Measurements from ENCODE around the gene CEP95. TPM values are rescaled to one million over a fixed set of nuclear protein-coding genes. Genes with fewer than 3 reads are reported as not detected.

Gene CEP95
- total RNA-seq, 4 donors from 2014 or later: 18.6 to 52.0 (median 33.2) TPM

- no peaks in the 10 kb centered on the region for H3K27me3 ChIP-seq
- H3K36me3 ChIP-seq: peaks cover 31 to 62% of the 10 kb centered on the region in 2 donors
- 38 to 40% methylated on average over 7 of the region's 7 CpGs for WGBS, 2 donors (ENCODE audit: low coverage in 1 of 2)
- ATAC-seq: no peak
- H3K4me3 ChIP-seq: no peak overlapping the region
- TF ChIP-seq EP300 (IDR thresholded peaks at IDR 0.05) (no peak), POLR2AphosphoS5 (IDR thresholded peaks at IDR 0.05) (peak; percentile 17)
- no peaks in the 10 kb centered on the region for H3K9me3 ChIP-seq
- H3K4me1 ChIP-seq: peaks cover 8 to 94% (median 23%) of the 10 kb centered on the region in 3 donors
- peak overlapping the region in 1 of 4 donors; percentile 84 for H3K27ac ChIP-seq
Observed at GRCh38 chr17:64498308-64499203, 8.2 kb upstream of the CEP95 start.

- peak; percentile 25 for TF ChIP-seq POLR2AphosphoS5 (IDR thresholded peaks at IDR 0.05)
- peak in 1 of 2 donors; percentile 8 for TF ChIP-seq POLR2A (IDR thresholded peaks at IDR 0.05)
- no peak for TF ChIP-seq CTCF (IDR thresholded peaks at IDR 0.05)
- no peak for TF ChIP-seq EP300 (IDR thresholded peaks at IDR 0.05)
- Histone ChIP-seq H3K27me3 (no peaks in the 10 kb centered on the region), H3K4me1 (peaks cover 14 to 93% (median 27%) of the 10 kb centered on the region in 3 donors), H3K4me3 (no peak overlapping the region), H3K27ac (peak overlapping the region in 1 of 4 donors; percentile 0), H3K9me3 (no peaks in the 10 kb centered on the region), H3K36me3 (peaks cover 31 to 74% of the 10 kb centered on the region in 2 donors)
- WGBS, 2 donors (ENCODE audit: low coverage in 1 of 2): 50 to 59% methylated on average over 6 of the region's 6 CpGs
- ATAC-seq: no peak
Observed at GRCh38 chr17:64499805-64500486, 6.8 kb upstream of the CEP95 start.

- H3K27ac ChIP-seq: peak overlapping the region in 1 of 4 donors; percentile 0
- no peak for TF ChIP-seq CTCF (IDR thresholded peaks at IDR 0.05)
- no peak for TF ChIP-seq EP300 (IDR thresholded peaks at IDR 0.05)
- no peak for TF ChIP-seq POLR2A (IDR thresholded peaks at IDR 0.05)
- no peak for TF ChIP-seq POLR2AphosphoS5 (IDR thresholded peaks at IDR 0.05)
- H3K4me1 ChIP-seq: peaks cover 14 to 88% (median 25%) of the 10 kb centered on the region in 3 donors
Observed at GRCh38 chr17:64500487-64500859, 6.3 kb upstream of the CEP95 start.

GRCh38 chr17:64500862-64501765, 5.7 kb upstream of the CEP95 start:
- WGBS, 2 donors (ENCODE audit: low coverage in 1 of 2): 68 to 74% methylated on average over 10 to 11 of the region's 11 CpGs
- Histone ChIP-seq H3K4me3 (no peak overlapping the region), H3K36me3 (peaks cover 31 to 74% of the 10 kb centered on the region in 2 donors), H3K27ac (peak overlapping the region in 2 of 4 donors; percentile 21 to 94), H3K9me3 (no peaks in the 10 kb centered on the region), H3K4me1 (peaks cover 14 to 81% (median 18%) of the 10 kb centered on the region in 3 donors), H3K27me3 (no peaks in the 10 kb centered on the region)
- TF ChIP-seq EP300 (IDR thresholded peaks at IDR 0.05) (no peak), POLR2AphosphoS5 (IDR thresholded peaks at IDR 0.05) (peak; percentile 17)
- ATAC-seq: no peak

More at GRCh38 chr17:64500487-64500859, 6.3 kb upstream of the CEP95 start:
- ATAC-seq: no peak
- Histone ChIP-seq H3K9me3 (no peaks in the 10 kb centered on the region), H3K36me3 (peaks cover 31 to 74% of the 10 kb centered on the region in 2 donors), H3K27me3 (no peaks in the 10 kb centered on the region), H3K4me3 (no peak overlapping the region)
- WGBS, 2 donors (ENCODE audit: low coverage in 1 of 2): 77 to 85% methylated on average over 8 of the region's 8 CpGs

- no peak for ATAC-seq
- Histone ChIP-seq H3K27ac (peak overlapping the region in 2 of 4 donors; percentile 14 to 94), H3K27me3 (no peaks in the 10 kb centered on the region), H3K36me3 (peaks cover 31 to 74% of the 10 kb centered on the region in 2 donors), H3K4me1 (peaks cover 14 to 78% (median 18%) of the 10 kb centered on the region in 3 donors), H3K4me3 (no peak overlapping the region), H3K9me3 (no peaks in the 10 kb centered on the region)
- TF ChIP-seq CTCF (IDR thresholded peaks at IDR 0.05) (no peak), EP300 (IDR thresholded peaks at IDR 0.05) (no peak), POLR2A (IDR thresholded peaks at IDR 0.05) (no peak)
- 29 to 51% methylated on average over 3 of the region's 3 CpGs for WGBS, 2 donors (ENCODE audit: low coverage in 1 of 2)
Observed at GRCh38 chr17:64502021-64502420, 4.8 kb upstream of the CEP95 start.
